SK-N-SH treated with all-trans-retinoic acid at 6 μM for 48 hours (cell line): ENCODE measurements around the gene DDRGK1.

ENCODE experiments used
- ATAC-seq: fragments of 200-7000 bp; cut with Tn5 transposase; 3 replicates; pipeline ENCODE4 v1.9.1; 2020; ENCODE audit warnings: mild to moderate bottlenecking, moderate library complexity
- ARNTL ChIP-seq: fragments of 450-650 bp; formaldehyde crosslinking; IDR thresholded peaks from 2 replicates; pipeline ENCODE4 v1.5.0; 2020; ENCODE audit warnings: low read depth, mild to moderate bottlenecking, moderate library complexity, borderline replicate concordance
- BACH2 ChIP-seq: fragments of 250-450 bp; sonication (Bioruptor Pico); IDR thresholded peaks from 2 replicates; pipeline ENCODE4 v1.9.0; 2021; ENCODE audit warnings: mild to moderate bottlenecking, borderline replicate concordance
- CREB5 ChIP-seq: fragments of 250-450 bp; sonication (Bioruptor Pico); IDR thresholded peaks from 2 replicates; pipeline ENCODE4 v1.5.1; 2020; ENCODE audit warnings: low read depth, mild to moderate bottlenecking, moderate library complexity
- CSDC2 ChIP-seq: fragments of 250-450 bp; sonication (Bioruptor Pico); IDR thresholded peaks from 2 replicates; pipeline ENCODE4 v1.5.0; 2020; ENCODE audit warnings: mild to moderate bottlenecking, moderate library complexity
- CSRNP3 ChIP-seq: fragments of 250-450 bp; sonication (Bioruptor Pico); IDR thresholded peaks from 2 replicates; pipeline ENCODE4 v1.5.1; 2021; ENCODE audit warnings: mild to moderate bottlenecking, moderate library complexity
- ESRRG ChIP-seq: fragments of 250-450 bp; sonication (Bioruptor Pico); IDR thresholded peaks from 2 replicates; pipeline ENCODE4 v1.6.1; 2021; ENCODE audit warnings: mild to moderate bottlenecking
- GLIS3 ChIP-seq: fragments of 250-450 bp; sonication (Bioruptor Pico); IDR thresholded peaks from 2 replicates; pipeline ENCODE4 v1.5.0; 2020; ENCODE audit warnings: mild to moderate bottlenecking, moderate library complexity
- ISL1 ChIP-seq: fragments of 250-450 bp; sonication (Bioruptor Pico); IDR thresholded peaks from 2 replicates; pipeline ENCODE4 v2.1.2; 2022; ENCODE audit warnings: mild to moderate bottlenecking, moderate library complexity
- OSR1 ChIP-seq: fragments of 250-450 bp; sonication (Bioruptor Pico); IDR thresholded peaks from 2 replicates; pipeline ENCODE4 v1.8.0; 2022; ENCODE audit warnings: moderate library complexity, mild to moderate bottlenecking, inconsistent platforms
- PATZ1 ChIP-seq: fragments of 250-450 bp; sonication (Bioruptor Pico); IDR thresholded peaks from 2 replicates; pipeline ENCODE4 v1.8.0; 2020; ENCODE audit warnings: mild to moderate bottlenecking, moderate library complexity, borderline replicate concordance
- POU6F1 ChIP-seq: fragments of 250-450 bp; sonication (Bioruptor Pico); IDR thresholded peaks from 2 replicates; pipeline ENCODE4 v1.8.0; 2021; ENCODE audit warnings: low read depth, mild to moderate bottlenecking, moderate library complexity, borderline replicate concordance
- PPARA ChIP-seq: fragments of 250-450 bp; sonication (Bioruptor Pico); IDR thresholded peaks from 2 replicates; pipeline ENCODE4 v1.5.0; 2020; ENCODE audit warnings: mild to moderate bottlenecking, borderline replicate concordance
- RARB ChIP-seq: fragments of 250-450 bp; sonication (Bioruptor Pico); IDR thresholded peaks from 2 replicates; pipeline ENCODE4 v1.8.0; 2021; ENCODE audit warnings: mild to moderate bottlenecking, moderate library complexity
- SNAI2 ChIP-seq: fragments of 250-450 bp; sonication (Bioruptor Pico); IDR thresholded peaks from 2 replicates; pipeline ENCODE4 v1.5.0; 2020; ENCODE audit warnings: mild to moderate bottlenecking, moderate library complexity
- TCF4 ChIP-seq: fragments of 250-450 bp; sonication (Bioruptor Pico); IDR thresholded peaks from 2 replicates; pipeline ENCODE4 v1.8.0; 2021; ENCODE audit warnings: mild to moderate bottlenecking, moderate library complexity, borderline replicate concordance
- TOX ChIP-seq: fragments of 250-450 bp; sonication (Bioruptor Pico); IDR thresholded peaks from 2 replicates; pipeline ENCODE4 v1.8.0; 2021; ENCODE audit warnings: mild to moderate bottlenecking, moderate library complexity, borderline replicate concordance
- TSHZ2 ChIP-seq: fragments of 250-450 bp; sonication (Bioruptor Pico); IDR thresholded peaks from 2 replicates; pipeline ENCODE4 v1.5.0; 2020; ENCODE audit warnings: mild to moderate bottlenecking, moderate library complexity
- ZC3H10 ChIP-seq: fragments of 250-450 bp; sonication (Bioruptor Pico); IDR thresholded peaks from 2 replicates; pipeline ENCODE4 v1.5.1; 2021; ENCODE audit warnings: mild to moderate bottlenecking, moderate library complexity
- ZFP30 ChIP-seq: fragments of 450-650 bp; formaldehyde crosslinking; IDR thresholded peaks from 2 replicates; pipeline ENCODE4 v1.5.0; 2022; ENCODE audit warnings: mild to moderate bottlenecking, moderate library complexity
- ZNF70 ChIP-seq: fragments of 450-650 bp; formaldehyde crosslinking; IDR thresholded peaks from 2 replicates; pipeline ENCODE4 v1.5.0; 2020; ENCODE audit warnings: mild to moderate bottlenecking, moderate library complexity

The DDRGK1 gene

GRCh38 chr20:3173610-3174441 lies 30.7 kb downstream of the DDRGK1 start:
- peak; percentile 91 for ATAC-seq
- TF ChIP-seq CSRNP3 (CRISPR knock-in tag), result no peak
- no peak for TF ChIP-seq OSR1
- TF ChIP-seq ZNF70 (CRISPR knock-in tag), result no peak
- 0 out of 2 replicates have a peak, but pooled peaks have one; percentile 62 for TF ChIP-seq GLIS3 (CRISPR knock-in tag)
- no peak for TF ChIP-seq TOX (CRISPR knock-in tag)
- no peak for TF ChIP-seq CSDC2 (CRISPR knock-in tag)
- TF ChIP-seq PATZ1 (CRISPR knock-in tag), result no peak
- 0 out of 2 replicates have a peak, but pooled peaks have one; percentile 11 for TF ChIP-seq TSHZ2
- no peak for TF ChIP-seq PPARA (CRISPR knock-in tag)
- TF ChIP-seq, all 23 proteins: peak for 2

GRCh38 chr20:3172933-3173609 lies 31.4 kb downstream of the DDRGK1 start, which contains the start of gene LZTS3:
Gene LZTS3, minus strand, starts transcription at chr20:3173549. Its CDS starts 6,386 bp downstream, at chr20:3167163.
- ATAC-seq, result peak; percentile 40
- TF ChIP-seq GLIS3 (CRISPR knock-in tag), result no peak
- TF ChIP-seq PPARA (CRISPR knock-in tag), result no peak
- TF ChIP-seq CREB5 (CRISPR knock-in tag), result no peak
- TF ChIP-seq ZNF70 (CRISPR knock-in tag), result peak; percentile 54; the same call in 1 of the 2 replicates
- no peak for TF ChIP-seq ARNTL (CRISPR knock-in tag)
- no peak for TF ChIP-seq ZC3H10
- TF ChIP-seq POU6F1 (CRISPR knock-in tag), result no peak
- TF ChIP-seq CSDC2 (CRISPR knock-in tag), result no peak
- no peak for TF ChIP-seq TSHZ2
- TF ChIP-seq RARB (CRISPR knock-in tag), result no peak
- no peak for TF ChIP-seq ISL1 (CRISPR knock-in tag)
- TF ChIP-seq SNAI2 (CRISPR knock-in tag), result 0 out of 2 replicates have a peak, but pooled peaks have one; percentile 16
- no peak for TF ChIP-seq OSR1
- TF ChIP-seq BACH2 (CRISPR knock-in tag), result no peak
- TF ChIP-seq PATZ1 (CRISPR knock-in tag), result 0 out of 2 replicates have a peak, but pooled peaks have one; percentile 41
- TF ChIP-seq ESRRG (CRISPR knock-in tag), result no peak
- TF ChIP-seq TOX (CRISPR knock-in tag), result no peak
- TF ChIP-seq TCF4 (CRISPR knock-in tag), result no peak
- peak; percentile 54; the same call in 1 of the 2 replicates for TF ChIP-seq ZFP30
- TF ChIP-seq CSRNP3 (CRISPR knock-in tag), result no peak
